Prostate gland (tissue), 2 donors: ENCODE data around the gene MRPS25. TPM values are rescaled to one million over a fixed set of nuclear protein-coding genes. Genes with fewer than 3 reads are reported as not detected.

ENCODE experiments used
- DNase-seq: peaks from one replicate; pipeline ENCODE4 v3.0.0-alpha.2; 2019; ENCODE audit warnings: low spot score
- H3K27ac ChIP-seq, 2 donors: fragments of 200-600 bp; sonication (generic); 2 replicates each; pipeline ENCODE4 v1.5.1; 2017 to 2019
- H3K27me3 ChIP-seq: fragments of 200-600 bp; sonication (generic); replicated peaks from 2 replicates; pipeline ENCODE4 v1.5.1; 2019; ENCODE audit not compliant: insufficient read depth
- H3K36me3 ChIP-seq, 2 donors: fragments of 200-600 bp; sonication (generic); 1 replicate in 1 of 2; 2 replicates in 1 of 2; pipeline versions ENCODE4 v1.5.1 to v1.8.1; 2017 to 2019
- H3K4me1 ChIP-seq: fragments of 200-600 bp; sonication (generic); replicated peaks from 2 replicates; pipeline ENCODE4 v1.5.1; 2019
- H3K4me3 ChIP-seq, 2 donors: fragments of 200-600 bp; sonication (generic); 2 replicates each; pipeline ENCODE4 v1.5.1; 2017 to 2019
- H3K9me3 ChIP-seq: fragments of 200-600 bp; sonication (generic); 2 replicates; pipeline ENCODE4 v1.5.1; 2017
- POLR2A ChIP-seq: fragments of 450-650 bp; IDR thresholded peaks from one replicate; pipeline ENCODE4 v1.6.1; 2016; ENCODE audit warnings: antibody characterized with exemption, mild to moderate bottlenecking
- POLR2AphosphoS5 ChIP-seq: sonication (generic); formaldehyde crosslinking; IDR thresholded peaks from one replicate; pipeline ENCODE4 v1.6.1; 2017; ENCODE audit warnings: antibody characterized with exemption
- WGBS: methylation state at CpG from one replicate; pipeline ENCODE4 v1.1.5; 2018; 5-methylcytosine and 5-hydroxymethylcytosine counted together
- intact Hi-C: fragments of 100-400 bp; cut with DNase I; formaldehyde crosslinking; loops from one replicate; pipeline ENCODE4 v1.14.2; 2022
- total RNA-seq, 2 donors: library from RNA; depleted of rRNA; stranded (reverse); fragments of >200 nt; gene quantifications; one replicate each; pipeline ENCODE4 v1.1.0, GENCODE V29; 2016
- TF ChIP-seq, protein P1 (sequence below), 4 experiments: fragments of 200-600 bp in 2 of 4; fragments of 450-650 bp in 2 of 4; sonication (generic) in 2 of 4; IDR thresholded peaks; 1 replicate in 3 of 4; 2 replicates in 1 of 4; pipeline ENCODE4 v1.5.1; 2016 to 2019; ENCODE audit warnings: antibody characterized with exemption in 4 of 4, mild to moderate bottlenecking in 2 of 4, moderate library complexity in 2 of 4

Gene MRPS25
- total RNA-seq, 2 donors from 2014 or later: 16.6 to 49.1 TPM

GRCh38 chr3:15033103-15033502 is 32.0 kb downstream of the MRPS25 start:
- TF ChIP-seq, protein P1, sequence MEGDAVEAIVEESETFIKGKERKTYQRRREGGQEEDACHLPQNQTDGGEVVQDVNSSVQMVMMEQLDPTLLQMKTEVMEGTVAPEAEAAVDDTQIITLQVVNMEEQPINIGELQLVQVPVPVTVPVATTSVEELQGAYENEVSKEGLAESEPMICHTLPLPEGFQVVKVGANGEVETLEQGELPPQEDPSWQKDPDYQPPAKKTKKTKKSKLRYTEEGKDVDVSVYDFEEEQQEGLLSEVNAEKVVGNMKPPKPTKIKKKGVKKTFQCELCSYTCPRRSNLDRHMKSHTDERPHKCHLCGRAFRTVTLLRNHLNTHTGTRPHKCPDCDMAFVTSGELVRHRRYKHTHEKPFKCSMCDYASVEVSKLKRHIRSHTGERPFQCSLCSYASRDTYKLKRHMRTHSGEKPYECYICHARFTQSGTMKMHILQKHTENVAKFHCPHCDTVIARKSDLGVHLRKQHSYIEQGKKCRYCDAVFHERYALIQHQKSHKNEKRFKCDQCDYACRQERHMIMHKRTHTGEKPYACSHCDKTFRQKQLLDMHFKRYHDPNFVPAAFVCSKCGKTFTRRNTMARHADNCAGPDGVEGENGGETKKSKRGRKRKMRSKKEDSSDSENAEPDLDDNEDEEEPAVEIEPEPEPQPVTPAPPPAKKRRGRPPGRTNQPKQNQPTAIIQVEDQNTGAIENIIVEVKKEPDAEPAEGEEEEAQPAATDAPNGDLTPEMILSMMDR (IDR thresholded peaks at IDR 0.05): no peak
- no peak for TF ChIP-seq POLR2AphosphoS5
- no peak for TF ChIP-seq POLR2A
- 94% methylated on average over 3 of the region's 3 CpGs for WGBS
- DNase-seq: no peak
- H3K4me3 ChIP-seq: no peak overlapping the region
- H3K9me3 ChIP-seq: no peaks in the 10 kb centered on the region
- no peaks in the 10 kb centered on the region for H3K27me3 ChIP-seq
- H3K4me1 ChIP-seq: no peaks in the 10 kb centered on the region
- H3K27ac ChIP-seq: no peak overlapping the region
- intact Hi-C loops: no loop called here
- peaks cover 0 to 9% of the 10 kb centered on the region in 2 donors for H3K36me3 ChIP-seq

- TF ChIP-seq POLR2AphosphoS5: no peak
- TF ChIP-seq, protein P1 (IDR thresholded peaks at IDR 0.05): no peak
- TF ChIP-seq POLR2A: no peak
- intact Hi-C loops: no loop called here
Measured at GRCh38 chr3:15032650-15033049, 32.5 kb downstream of the MRPS25 start.

GRCh38 chr3:15029625-15030024 is 35.5 kb downstream of the MRPS25 start:
- Histone ChIP-seq H3K27ac (no peak overlapping the region), H3K27me3 (no peaks in the 10 kb centered on the region), H3K36me3 (peaks cover 0 to 2% of the 10 kb centered on the region in 2 donors), H3K4me3 (no peak overlapping the region), H3K9me3 (no peaks in the 10 kb centered on the region), H3K4me1 (no peaks in the 10 kb centered on the region)
- DNase-seq: no peak
- TF ChIP-seq, protein P1 (IDR thresholded peaks at IDR 0.05): no peak
- TF ChIP-seq POLR2A: no peak
- no peak for TF ChIP-seq POLR2AphosphoS5
- intact Hi-C loops: no loop called here

More at GRCh38 chr3:15032650-15033049, 32.5 kb downstream of the MRPS25 start:
- Histone ChIP-seq H3K36me3 (peaks cover 0 to 9% of the 10 kb centered on the region in 2 donors), H3K9me3 (no peaks in the 10 kb centered on the region), H3K27me3 (no peaks in the 10 kb centered on the region), H3K4me3 (no peak overlapping the region), H3K4me1 (no peaks in the 10 kb centered on the region), H3K27ac (no peak overlapping the region)
- no peak for DNase-seq
- 91% methylated on average over 2 of the region's 2 CpGs for WGBS

- peaks cover 7 to 20% of the 10 kb centered on the region in 2 donors for H3K36me3 ChIP-seq
Measured at GRCh38 chr3:15023719-15024118, 41.4 kb downstream of the MRPS25 start.

DNA sequence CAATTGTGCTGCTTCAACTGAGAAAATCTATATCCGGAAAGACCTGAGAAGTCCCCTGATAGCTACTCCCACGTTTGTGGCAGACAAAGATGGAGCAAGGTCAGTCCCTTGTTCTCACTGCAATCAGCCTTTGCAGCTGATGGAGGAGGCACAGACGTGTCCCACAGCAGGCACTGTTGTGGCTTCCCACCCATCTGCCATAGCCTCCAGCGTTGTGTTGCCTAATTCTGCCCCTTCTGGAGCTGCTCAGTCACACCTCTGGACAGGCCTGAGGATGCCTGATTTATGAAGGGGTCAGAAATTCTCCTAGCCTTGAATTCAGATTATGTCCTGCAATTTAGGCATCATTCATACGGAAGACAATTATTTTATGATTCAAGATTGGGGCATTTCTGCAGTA is 41.9 kb downstream of the MRPS25 start:
- Histone ChIP-seq H3K9me3 (no peaks in the 10 kb centered on the region), H3K36me3 (peaks cover 7 to 20% of the 10 kb centered on the region in 2 donors), H3K27ac (no peak overlapping the region), H3K4me1 (no peaks in the 10 kb centered on the region), H3K27me3 (no peaks in the 10 kb centered on the region), H3K4me3 (no peak overlapping the region)
- no peak for TF ChIP-seq POLR2A
- TF ChIP-seq POLR2AphosphoS5: no peak
- TF ChIP-seq, protein P1 (IDR thresholded peaks at IDR 0.05): no peak
- 68% methylated on average over 5 of the region's 5 CpGs for WGBS
- DNase-seq: no peak
- intact Hi-C loops: no loop called here

More at GRCh38 chr3:15023719-15024118, 41.4 kb downstream of the MRPS25 start:
- no peak overlapping the region for H3K4me3 ChIP-seq
- H3K27me3 ChIP-seq: no peaks in the 10 kb centered on the region
- intact Hi-C loops: no loop called here
- TF ChIP-seq, protein P1 (IDR thresholded peaks at IDR 0.05): no peak
- no peak for TF ChIP-seq POLR2A
- TF ChIP-seq POLR2AphosphoS5: no peak
- no peak for DNase-seq
- 86% methylated on average over 2 of the region's 2 CpGs for WGBS
- H3K9me3 ChIP-seq: no peaks in the 10 kb centered on the region
- no peak overlapping the region for H3K27ac ChIP-seq
- no peaks in the 10 kb centered on the region for H3K4me1 ChIP-seq
